Myocyte (in vitro differentiated cells): Measurements from ENCODE around the gene LIMA1. TPM values are rescaled to one million over a fixed set of nuclear protein-coding genes. Genes with fewer than 3 reads are reported as not detected.
"Not testable (repeated sequence)": the region's sequence is repeated elsewhere in the genome, so short reads cannot be mapped to it uniquely, and the experiment has no call there.

Experiments used
- DNase-seq: peaks from one replicate; pipeline ENCODE4 v3.0.0-alpha.2; 2012; ENCODE audit warnings: low read depth
- total RNA-seq: library from RNA; depleted of rRNA; stranded (reverse); fragments of >200 nt; gene quantifications from 2 replicates; pipeline ENCODE4 v1.2.3, GENCODE V29; 2014

Gene LIMA1
- total RNA-seq, 1 donor from 2014 or later = 137 TPM

- peak; percentile 66 for DNase-seq
Observed at GRCh38 chr12:50187084-50187900, 96.0 kb downstream of the LIMA1 start.

- peak; percentile 55 for DNase-seq
Observed at GRCh38 chr12:50186681-50187080, 96.6 kb downstream of the LIMA1 start.

GRCh38 chr12:50185970-50186663, 97.2 kb downstream of the LIMA1 start:
- no peak for DNase-seq

GRCh38 chr12:50185301-50185895, 97.9 kb downstream of the LIMA1 start:
- no peak for DNase-seq

GRCh38 chr12:50184261-50184660, 99.1 kb downstream of the LIMA1 start:
- DNase-seq = no peak

GRCh38 chr12:50182461-50182860, 100.9 kb downstream of the LIMA1 start:
- no peak for DNase-seq

DNA sequence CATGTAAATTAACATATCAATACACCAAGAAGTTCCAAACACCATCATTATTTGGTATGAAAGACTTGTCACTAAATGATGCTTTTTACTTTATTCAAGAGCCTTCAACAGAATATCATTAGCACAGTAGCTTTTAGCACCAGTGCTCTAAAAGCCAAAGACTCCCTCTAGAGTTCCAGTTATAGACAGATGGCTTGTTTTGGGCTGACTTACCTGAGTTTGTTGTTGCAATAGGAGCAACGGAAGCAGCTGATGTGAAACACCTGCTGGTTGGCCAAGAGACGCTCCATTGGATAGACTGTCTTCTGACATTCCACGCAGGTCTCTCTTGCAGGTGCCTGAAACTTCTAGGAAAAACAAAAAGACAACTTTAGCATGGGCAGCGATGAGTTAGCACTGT, 101.6 kb downstream of the LIMA1 start:
- no peak for DNase-seq

DNA sequence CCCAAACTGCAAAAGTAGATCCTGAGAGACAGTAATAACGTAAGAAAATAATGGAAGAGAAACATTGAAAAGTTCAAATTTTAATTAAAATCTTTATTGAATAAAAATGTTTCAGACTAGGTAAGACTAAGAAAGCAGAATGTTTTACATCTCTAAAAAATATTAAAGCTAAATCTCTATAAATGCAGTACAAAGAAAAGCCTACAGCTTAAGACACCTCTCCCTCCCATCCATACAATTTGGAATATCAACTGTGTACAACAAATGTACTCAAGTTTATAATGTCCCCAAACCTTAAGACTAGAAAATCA, 107.6 kb downstream of the LIMA1 start:
- DNase-seq = no peak

GRCh38 chr12:50174971-50175715, 108.2 kb downstream of the LIMA1 start:
- peak; percentile 79 for DNase-seq

DNA sequence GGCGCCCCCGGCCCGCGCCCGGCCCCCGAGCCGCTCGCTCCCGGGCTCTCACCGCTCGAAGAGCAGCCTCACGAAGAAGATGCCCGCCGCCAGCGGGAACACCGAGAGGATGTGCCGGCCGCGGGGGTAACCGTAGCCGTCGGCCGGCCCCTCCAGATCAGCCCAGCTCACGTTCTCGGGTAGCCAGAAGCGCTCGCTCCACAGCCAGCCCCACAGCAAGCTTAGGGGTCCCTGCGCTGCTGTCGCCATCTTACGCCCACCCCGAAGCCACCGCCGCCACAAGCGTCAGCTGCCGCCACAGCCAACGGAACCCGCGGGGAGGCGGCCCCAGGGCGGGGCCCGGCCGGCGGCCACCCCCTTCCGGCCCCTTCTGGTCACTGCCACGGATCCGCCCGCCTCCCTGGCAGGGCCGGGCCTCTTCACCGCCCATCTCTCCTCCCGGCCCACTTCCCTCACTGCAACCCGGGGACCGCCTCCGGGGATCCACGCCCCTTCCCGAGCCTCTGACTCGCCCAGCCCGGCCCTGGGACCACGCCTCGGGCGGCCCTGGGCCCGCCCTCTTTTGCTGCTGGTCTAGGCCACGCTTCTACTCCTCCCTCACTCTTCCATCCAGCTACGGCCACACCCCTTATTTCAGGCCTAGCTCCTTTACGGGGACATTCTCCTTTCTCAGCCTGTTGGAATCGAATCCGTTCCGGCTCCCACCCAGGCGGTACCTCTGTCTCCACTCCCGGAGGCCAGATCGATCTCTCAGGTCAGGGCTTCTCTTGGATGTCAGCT, 116.1 kb downstream of the LIMA1 start, which contains the start of gene CERS5:
CERS5 (minus strand) TSS at position 321 of the 780 bp plus-strand sequence; CDS start at position 249, 72 bp downstream.
- peak; percentile 99 for DNase-seq

- no peak for DNase-seq
Observed at GRCh38 chr12:50166799-50167048, 116.6 kb downstream of the LIMA1 start.

DNA sequence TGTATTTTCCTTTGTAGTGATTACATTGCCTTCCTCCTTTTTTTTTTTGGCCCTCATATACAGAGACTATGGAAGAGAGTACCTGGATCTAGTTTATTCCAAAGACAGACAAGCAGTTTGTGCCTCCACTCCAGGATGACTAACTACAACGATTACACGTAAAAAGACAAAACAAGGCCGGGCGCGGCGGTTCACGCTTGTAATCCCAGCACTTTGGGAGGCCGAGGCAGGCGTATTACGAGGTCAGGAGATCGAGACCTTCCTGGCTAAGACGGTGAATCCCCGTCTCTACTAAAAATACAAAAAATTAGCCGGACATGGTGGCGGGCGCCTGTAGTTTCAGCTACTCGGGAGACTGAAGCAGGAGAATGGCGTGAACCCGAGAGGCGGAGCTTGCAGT, 118.4 kb downstream of the LIMA1 start:
- no peak for DNase-seq

GRCh38 chr12:50162230-50162629, 121.1 kb downstream of the LIMA1 start:
- no peak for DNase-seq

GRCh38 chr12:50160643-50161042, 122.7 kb downstream of the LIMA1 start:
- DNase-seq = no peak

- no peak for DNase-seq
Observed at GRCh38 chr12:50157259-50157658, 126.1 kb downstream of the LIMA1 start.

- DNase-seq = no peak
Observed at GRCh38 chr12:50156641-50157040, 126.7 kb downstream of the LIMA1 start.

GRCh38 chr12:50154947-50155346, 128.4 kb downstream of the LIMA1 start:
- not testable (repeated sequence) for DNase-seq

- DNase-seq = no peak
Observed at GRCh38 chr12:50151047-50151687, 132.2 kb downstream of the LIMA1 start.

DNA sequence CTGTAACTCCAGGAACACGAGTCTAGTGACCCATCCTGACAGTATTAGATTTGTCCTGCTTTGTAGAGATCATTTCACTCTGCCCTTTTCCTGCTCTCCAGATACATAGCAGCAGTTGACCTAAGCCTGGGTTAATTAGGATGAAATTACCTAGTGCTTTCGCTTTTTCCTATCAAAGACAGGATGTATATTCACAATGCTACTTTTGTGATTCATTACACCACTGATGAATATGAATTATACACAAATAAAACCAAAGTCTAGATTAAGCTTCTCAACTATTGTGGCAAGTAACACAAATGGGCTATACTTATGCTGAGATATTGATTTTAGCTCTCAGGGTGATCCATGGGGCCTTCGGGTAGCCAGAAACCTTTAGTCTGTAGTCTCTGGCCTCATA, 134.0 kb downstream of the LIMA1 start:
- no peak for DNase-seq

DNA sequence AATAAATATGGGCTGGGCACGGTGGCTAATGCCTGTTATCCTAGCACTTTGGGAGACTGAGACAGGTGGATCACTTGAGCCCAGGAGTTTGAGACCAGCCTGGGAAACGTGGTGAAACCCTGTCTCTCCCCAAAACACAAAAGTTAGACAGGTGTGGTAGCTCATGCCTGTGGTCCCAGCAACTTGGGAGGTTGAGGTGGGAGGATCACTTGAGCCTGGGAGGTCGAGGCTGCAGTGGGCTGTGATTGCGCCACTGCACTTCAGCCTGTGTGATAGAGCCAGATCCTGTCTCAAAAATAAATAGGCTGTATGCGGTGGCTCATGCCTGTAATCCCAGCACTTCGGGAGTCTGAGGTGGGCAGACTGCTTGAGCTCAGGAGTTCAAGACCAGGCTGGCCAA, 135.3 kb downstream of the LIMA1 start:
- not testable (repeated sequence) for DNase-seq

- no peak for DNase-seq
Observed at GRCh38 chr12:50147281-50147680, 136.0 kb downstream of the LIMA1 start.
